ENCODE measurements around the gene CCDC188.

Gene CCDC188

DNA sequence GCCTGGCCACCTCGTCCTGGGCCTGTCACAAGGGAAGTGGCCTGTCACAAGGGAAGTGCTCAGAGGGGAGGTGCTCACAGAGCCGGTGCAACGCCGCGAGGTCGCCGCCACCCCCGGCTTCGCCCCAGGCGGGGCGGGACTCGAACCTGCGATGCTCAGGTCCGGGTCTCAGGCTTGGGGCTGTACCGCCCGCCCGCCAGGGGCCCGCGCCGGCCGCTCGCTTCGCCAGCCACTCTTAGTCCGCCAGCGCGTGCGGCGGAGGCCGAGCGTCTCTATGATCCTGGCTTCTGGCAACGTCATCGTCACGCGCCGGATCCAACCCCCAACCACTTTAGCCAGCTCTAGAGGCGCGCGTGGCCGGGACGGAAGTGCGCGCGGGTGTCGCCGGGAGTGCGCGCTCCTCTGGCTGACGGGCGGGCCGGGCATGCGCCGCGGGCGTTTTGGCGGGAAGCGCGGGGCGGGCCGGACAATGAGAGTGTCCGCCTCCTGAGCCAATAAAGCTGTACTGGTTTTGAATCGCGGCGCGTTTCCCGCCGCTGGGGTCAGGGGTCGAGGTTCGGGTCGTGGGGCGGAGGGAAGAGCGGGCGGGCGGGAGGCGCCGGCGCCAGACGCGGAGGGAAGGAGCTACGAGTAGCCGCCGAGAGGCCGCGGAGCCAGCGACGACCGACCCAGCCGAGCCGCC lies 33.8 kb downstream of the CCDC188 start, which contains the start of gene TRMT2A:
Gene TRMT2A, minus strand, starts transcription at position 276 of the 682 bp plus-strand sequence. CDS start 320 bp downstream, outside the sequence.
- peak; percentile 99 for DNase-seq (ENCODE audit: low spot score)

DNA sequence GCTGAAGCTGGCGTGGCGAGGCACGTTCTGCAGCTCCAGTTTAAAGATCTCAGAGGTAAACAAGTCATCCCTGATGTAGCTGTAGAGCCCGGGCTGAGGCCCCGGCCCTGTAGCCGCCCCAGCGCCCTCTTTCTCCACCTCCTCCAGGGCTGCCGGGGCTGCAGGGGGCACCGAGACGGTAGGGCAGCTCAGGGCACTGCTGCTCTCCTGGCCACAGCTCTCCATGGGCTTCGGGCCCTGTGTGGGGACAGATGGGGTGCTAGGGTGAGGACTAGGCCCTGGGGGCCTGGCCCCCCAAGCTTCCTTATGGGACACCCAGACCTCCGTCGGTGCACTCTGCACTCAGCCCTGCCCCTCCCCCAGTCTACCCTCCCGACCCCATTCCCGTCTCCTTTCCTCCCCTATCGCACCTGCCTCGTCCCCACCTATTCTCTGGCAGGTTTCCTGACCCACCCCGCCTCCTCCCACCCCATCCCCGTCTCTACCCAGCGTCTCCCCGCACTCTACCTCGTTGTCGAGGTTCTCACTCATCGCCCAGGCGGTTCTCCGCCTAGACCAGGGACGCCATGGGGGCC lies 34.4 kb downstream of the CCDC188 start:
- DNase-seq (ENCODE audit: low spot score): no peak

DNA sequence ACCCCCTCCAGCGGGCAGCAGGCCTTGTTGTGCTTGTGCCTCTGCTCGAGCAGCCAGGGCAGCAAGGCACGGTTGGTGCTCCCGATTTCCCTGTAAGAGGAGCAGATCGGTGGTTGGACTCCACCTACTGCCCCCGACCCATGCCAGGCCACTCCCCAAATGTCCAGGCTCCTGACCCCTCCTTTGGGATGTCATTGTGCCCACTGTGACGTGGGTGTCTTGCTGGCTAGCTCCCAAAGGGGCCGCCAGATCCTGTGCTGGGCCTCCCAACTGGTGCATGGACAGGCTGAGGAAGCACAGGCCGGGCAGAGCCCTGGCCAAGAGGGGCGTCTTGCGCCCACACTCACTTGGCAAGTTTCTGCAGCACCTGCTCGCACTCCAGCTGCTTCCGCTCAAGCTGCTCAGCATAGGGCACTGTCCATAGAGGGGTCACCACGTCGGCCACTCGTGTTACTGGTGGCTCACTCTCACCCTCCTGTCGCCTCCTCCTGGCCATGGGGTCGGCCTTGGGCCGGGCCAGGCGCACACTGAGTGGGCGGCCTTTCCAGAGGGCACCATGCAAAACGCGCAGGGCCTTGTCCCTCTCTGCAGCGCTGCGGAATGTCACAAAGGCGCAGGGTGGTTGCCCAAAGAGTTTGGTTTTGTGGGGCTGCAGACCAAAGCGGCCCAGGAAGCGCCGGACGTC lies 35.0 kb downstream of the CCDC188 start, which contains the start of gene RANBP1:
Gene RANBP1, plus strand, starts transcription at position 414 of the 685 bp plus-strand sequence. Its CDS starts 81 bp downstream, at position 495.
- no peak for DNase-seq (ENCODE audit: low spot score)

DNA sequence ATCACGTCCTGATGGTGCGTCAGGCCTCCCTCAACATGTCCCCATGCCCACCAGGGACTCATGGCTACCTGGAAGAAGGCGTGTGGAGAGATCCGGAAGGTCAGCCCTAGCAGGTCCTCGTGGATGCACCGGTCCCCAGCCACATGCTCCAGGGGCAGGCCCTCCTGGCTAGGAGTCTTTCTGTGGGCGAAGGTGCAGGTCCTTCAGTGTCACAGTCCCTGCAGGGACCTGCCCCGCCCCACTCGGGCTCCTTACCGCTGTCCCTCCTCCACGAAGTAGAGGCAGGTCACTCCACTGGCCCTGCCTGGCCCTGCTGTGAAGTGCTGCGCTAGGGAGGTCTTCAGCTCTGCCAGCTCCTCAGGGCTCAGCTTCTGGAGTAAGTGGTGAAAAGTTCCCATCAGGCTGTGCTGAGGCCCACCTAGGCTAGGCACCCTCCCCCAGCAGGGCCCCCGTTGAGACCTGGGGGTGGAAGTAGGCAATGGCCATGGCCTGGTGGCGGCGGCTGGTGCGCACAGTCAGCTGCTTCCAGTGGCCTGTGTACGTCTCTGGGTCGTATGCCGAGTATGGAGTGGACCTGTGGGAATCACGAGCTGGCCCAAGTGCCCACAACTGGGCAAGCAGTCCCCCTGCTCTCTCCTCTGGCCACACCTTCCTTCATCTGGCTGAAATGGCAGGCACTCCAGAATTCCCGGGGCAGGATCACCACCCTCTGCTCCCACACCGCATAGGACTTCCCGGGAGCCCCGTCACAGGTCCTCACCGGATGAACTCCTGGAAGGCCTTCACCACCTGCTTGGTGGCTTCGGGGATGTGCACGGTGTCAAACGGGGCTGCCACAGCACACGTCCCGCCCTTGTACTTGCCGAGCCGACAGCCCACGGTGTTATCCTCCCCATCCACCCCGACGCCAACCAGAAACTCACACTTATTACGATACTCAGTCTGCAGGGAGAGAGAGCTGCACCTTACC lies 36.1 kb downstream of the CCDC188 start:
- no peak for DNase-seq (ENCODE audit: low spot score)

DNA sequence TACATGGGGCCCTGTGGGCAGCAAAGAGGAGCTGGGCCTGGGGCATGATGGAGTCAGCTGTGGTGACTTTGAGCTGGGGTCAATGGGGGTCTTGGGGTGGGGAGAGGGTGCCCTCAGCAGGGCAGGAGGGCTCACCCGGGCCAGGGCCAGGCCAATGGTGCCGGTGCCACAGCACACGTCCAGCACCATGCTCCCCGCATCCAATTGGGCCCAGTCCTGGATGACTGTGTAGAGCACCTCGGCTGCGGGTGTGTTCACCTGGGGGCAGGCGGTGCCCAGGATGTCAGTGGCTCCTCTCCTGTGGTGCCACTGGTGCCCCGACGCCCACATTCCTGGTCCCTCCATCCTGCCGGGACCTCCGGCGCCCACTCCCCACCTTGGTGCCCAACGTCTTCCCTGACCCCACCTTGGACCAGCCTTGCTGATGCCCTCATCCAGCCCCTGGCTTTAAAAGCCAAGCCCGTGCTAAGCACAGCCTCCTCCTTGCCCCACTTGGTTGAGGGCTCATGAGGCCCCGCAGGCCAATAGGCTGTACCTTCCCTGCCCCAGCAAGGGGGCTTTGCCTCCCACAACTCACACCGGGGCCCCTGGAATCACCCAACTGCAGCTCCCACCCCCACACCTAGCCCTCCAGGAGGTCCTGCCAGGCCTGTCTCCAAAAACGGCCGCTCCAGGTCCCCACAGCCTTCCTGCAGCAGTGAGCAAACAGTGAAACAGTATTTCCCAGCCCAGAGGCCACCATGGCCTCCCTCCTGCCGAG lies 37.1 kb downstream of the CCDC188 start:
- DNase-seq (ENCODE audit: low spot score): no peak

DNA sequence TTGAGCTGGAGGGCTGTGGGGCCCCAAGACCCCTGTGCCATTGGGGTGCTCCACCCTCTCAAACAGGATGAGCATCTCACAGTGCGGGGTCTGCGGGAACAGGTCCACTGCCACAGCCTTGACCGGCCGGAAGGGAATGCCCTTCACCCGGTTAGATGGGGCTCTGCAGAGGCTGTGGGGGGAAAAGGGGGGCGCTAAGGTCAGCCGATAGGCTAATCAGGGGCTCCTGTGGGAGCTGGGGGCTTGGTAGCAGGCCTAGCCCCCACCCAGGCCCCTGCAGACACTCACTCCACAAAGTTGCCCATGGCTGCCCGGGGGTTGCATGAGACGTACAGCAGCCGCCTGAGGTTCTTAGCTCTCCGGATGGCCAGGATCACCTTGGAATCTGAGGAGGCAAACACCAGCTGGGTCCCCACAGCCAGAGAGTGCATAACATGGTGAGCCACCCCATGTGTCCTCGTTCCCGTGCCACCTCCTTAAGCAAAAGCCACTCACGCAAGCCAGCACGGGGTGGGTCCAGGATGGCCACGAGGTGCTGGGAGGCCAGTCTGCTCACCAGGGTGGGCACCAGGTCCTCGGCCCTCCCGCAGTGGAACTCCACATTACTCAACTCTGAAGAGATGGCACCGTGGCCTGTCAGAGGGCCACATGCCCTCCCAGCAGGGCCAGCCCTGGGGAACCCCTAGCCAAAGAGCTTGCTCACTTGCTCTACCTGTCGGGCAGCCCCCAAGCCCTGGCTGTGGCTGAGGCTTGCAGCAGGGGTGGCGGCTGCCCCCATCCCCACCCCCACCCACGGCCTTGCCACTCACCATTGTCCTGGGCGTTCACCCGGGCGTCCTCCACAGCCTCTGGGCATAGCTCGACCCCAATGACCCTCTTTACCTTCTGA lies 38.0 kb downstream of the CCDC188 start:
- DNase-seq (ENCODE audit: low spot score): no peak

DNA sequence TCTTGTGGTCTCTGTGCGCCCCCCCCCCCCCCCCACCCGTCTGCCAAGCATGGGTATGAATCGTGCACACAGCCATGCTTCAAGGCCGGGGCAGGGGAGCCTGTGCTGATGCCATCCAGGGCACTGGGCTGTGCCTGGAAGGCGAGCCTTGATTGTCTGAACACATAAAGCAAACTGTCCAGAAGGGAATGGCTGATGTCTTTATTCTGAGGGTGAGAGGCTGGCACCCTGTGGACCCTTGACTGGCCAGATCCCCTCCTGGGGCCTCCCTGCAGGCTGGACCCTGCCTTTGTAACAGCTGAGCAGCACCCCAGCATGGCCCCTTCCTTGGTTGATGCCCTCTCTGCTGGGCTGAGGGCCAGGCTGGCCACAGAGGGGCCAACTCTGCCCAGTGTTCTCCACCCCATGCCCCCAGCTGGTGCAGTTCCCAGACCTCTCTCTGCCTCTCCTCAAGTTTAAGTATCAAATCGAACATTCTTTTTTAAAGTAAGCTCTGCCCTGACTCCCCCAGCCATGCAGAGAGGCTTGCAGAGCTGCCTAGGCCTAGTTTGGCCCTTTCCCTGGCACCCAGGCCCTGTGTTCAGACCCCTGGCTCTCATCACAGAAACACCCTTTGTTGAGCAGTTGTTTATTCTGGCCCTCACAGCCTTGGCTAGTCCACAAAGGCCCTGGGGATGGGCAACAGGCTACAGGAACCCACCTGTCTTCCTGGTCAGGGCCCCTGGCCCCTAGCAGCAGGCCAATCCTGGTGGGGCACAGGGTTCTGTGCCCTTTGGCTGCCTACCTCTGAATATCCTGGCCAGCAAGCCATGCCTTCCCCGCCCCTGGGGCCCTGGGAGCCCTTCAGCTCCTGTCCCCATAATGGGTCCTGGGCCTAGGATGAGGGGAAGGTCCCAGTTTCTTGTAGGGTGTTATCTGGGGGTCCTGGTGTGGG lies 38.9 kb downstream of the CCDC188 start:
- no peak for DNase-seq (ENCODE audit: low spot score)

DNA sequence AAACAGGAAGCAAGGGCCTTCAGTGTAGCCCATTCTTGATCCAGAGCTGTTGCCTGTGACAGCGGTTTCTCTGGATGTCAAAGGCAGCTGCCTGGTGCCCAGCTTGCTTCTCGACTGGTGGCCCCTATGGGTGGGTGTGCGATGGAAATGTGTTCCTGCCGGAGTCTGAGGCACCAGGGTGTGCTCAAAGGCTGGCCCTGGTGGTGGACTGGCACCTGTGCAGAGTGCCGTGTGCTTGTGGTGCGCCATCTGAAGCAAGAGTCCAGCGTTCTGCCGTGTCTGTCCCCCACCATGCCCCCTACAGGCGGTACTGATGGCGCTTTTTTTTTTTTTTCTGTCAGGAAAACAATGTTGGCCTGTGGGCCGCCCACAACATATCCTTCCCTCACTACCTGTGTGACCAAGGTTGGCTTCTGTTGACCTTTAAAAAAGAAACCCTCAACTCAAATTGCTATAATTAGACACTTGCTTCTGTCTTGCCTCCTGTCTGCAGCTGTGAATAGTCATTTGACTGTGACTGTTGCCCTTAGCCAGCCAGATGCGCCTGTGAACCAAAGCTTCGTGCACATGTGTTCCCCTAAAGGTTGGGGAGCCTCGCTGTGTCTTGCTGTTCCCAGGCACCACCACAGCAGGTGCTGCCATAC lies 39.7 kb downstream of the CCDC188 start:
- DNase-seq (ENCODE audit: low spot score): no peak

DNA sequence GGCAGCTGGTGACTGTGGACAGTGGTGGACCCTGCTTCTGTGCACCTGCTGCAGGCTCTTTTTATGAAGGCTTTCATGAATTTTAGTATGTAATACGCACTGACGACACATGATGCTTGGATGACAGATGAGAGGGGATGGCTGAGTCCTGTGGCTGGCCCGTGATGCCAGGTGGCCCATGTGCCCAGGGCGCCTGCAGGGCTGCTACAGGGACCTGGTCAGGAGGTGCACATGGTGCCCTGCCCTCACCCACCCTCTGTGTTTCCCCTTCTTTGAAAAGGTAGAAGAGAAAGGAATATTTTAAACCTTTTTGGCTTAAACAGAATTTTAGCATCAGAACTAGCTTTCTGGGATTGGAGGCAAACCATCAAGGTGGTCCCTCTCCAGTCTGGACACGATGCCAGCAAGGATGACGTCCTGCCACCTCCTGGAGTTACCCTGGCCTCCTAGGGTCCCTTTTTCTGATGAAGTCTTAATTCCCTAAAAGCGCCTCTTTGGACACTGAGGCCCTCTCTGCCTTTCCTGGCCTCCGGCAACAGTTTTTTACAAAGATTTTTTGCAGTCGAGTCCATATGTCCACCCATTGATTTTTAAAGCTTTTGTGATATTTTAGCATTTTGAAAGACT lies 40.4 kb downstream of the CCDC188 start:
- no peak for DNase-seq (ENCODE audit: low spot score)

DNA sequence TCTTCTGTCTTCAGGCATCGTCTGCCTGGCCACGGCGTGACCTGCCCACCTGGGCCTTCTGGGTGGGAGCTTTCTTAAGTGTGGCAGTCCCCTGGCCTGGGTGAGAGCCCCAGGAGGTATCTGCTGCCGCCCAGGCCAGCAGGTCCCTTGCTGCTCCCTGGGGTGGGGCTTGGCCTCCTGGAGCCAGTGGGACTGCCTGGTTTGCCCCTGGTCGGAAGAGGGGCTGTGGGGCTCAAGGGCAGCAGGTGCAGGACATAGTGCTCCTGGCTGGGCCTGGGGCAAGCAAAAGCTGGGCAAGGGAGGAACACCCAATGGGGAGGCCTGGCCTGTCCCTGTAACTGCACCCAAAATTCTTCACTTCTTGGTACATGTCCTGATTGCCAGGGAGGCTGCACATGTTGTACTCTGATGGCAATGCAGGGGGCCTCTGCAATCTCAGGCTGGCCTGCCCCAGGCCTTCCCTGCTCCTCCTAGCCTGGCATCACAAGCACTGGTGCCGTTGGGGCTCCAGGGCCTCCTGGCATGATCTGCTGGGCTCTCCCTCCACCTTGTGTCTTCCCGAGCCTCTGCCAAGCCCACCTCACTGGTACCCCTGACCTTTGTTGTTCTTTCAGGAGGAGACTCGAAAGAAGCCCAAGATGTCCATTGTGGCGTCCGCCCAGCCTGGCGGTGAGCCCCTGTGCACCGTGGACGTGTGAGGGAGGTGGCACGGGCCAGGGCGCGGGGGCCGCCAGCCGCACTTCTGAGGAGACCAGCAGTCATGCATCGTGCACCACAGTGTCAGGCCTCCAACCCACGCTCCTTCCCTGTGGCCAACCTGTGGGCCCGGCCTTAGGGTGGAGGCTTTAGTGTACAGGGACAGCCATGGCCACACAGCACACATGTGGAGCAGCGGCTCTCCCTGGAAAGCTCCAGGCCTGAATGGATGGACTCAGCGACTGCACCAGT lies 41.2 kb downstream of the CCDC188 start:
- no peak for DNase-seq (ENCODE audit: low spot score)

DNA sequence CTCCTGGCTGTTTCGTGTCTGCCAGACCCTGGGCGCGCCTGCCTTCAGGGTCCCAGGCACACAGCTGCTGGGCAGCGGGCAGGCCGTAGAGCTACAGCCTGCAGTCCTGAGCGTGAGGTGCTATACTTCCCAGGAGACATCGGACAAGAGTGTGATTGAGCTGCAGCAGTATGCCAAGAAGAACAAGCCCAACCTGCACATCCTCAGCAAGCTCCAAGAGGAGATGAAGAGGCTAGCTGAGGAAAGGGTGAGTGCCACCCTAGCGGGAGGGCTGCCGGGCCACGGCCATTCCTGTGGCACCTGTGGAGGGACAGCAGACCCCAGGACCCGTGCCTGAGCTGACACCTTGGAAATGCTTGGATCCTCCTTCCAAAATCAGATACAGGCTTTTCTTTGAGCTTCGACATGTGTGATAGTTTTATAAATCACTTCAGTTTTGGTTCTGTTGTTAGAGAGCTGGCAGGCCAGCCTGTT lies 42.1 kb downstream of the CCDC188 start:
- DNase-seq (ENCODE audit: low spot score): no peak

DNA sequence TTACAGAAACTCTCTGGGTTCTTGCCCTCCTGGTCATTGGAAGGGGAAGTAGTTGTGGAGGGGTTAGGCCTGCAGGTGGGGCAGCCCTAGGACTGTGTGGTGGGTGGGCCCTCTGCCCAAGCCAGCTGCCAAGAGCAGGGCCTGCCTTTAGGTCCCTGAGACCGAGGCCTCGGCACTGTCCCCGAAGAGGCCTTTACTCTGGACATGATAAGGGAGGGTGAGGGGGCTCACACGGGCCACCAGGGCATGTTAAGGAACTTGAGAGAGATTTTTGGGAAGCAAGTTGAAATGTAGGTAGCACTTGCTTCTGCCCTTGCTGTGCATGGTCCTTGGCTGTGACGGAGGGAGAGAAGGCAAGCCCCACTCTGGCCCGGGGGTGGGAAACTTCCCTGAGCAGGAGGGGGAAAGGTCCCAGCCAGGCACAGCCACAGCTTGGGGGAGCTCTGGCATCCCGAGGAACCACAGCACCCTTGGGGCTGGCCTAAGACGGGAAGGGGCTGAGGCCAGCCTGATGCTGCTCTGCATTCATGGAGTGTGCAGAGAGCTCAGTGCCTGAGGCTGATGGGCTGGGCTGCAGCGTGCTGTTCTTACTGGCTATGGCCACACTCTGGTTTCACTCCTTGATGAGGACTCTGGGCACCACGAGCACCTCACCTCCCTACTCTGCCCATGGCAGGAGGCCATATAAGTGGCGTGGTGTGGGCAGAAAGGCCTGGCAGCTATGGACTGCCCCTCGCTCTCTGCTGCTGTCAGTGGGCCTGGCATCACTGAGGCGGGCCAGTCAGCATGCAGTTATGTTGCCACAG lies 42.7 kb downstream of the CCDC188 start:
- DNase-seq (ENCODE audit: low spot score): no peak

DNA sequence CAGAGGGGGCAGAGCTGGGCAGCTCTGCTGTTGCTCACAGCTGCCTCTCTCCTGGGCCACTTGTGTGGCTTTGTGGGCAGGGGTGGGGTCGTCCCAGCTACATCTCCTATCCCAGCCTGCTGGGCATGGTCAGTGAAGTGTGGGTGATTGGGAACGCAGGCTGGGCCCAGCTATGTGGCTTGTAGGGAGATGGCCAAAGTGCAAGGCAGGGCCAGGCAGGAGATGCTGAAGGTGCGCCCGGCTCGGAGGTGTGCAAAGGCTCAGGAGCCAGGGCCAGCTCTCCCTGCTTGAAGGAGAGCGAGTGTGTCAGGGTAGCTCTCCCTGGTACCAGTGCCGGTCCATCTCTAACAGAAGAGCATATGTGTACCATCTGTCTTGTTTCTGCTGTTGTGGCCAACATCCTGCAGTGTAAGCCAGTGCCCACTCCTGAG lies 43.4 kb downstream of the CCDC188 start:
- DNase-seq (ENCODE audit: low spot score): no peak

DNA sequence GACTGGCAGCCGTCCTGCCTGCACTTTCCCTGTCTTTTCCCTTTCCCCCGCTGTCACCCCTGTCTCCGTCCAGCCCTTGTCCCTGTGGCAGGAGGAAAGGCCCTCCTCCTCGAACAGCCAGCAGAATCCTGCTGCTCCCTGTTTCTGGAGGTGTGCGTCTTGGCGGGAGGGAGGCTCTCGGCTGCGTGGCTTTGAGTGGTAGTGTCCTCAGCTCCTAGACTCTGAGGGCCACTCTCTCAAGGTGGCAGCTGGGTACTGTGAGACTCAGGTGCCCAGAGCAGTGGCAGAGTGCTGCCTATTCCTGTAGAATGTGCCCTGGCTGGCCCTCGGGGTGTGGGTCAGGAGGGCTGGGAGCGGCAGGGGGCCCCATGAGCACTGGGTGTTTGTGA lies 44.0 kb downstream of the CCDC188 start:
- DNase-seq (ENCODE audit: low spot score): no peak

DNA sequence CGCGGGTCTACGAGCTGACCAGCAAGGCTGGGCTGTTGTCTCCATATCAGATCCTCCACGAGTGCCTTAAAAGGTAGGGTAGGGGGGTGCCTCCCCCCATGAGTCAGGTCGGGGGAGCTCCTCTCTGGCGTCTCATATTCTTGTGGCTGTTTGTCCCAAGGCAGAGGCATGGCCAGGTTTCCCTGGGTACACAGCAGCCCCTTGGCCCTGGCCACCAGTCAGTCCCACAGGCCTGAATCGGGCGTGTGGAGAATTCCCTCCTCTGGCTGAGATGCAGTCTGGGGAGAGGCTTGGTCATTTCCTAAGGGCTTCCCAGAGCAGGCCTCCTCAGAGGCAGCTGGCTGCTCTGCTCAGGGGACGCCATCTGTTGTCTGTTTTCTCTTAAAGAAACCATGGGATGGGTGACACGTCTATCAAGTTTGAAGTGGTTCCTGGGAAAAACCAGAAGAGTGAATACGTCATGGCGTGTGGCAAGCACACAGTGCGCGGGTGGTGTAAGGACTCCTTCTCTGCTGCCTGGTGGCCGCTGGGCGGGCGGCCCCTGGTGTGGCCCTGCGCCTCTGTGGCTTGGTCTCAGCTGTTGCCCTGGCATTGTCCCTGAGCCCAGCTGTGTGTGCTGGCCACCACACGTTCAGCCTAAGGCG lies 44.5 kb downstream of the CCDC188 start:
- DNase-seq (ENCODE audit: low spot score): no peak

Data from left forelimb (tissue), 1 donor.